HuH-7.5 (cell line): ENCODE data around the gene CDKN1A.
"Not testable (repeated sequence)": the region's sequence is repeated elsewhere in the genome, so short reads cannot be mapped to it uniquely, and the experiment has no call there.

Experiments
- DNase-seq: peaks from one replicate; pipeline ENCODE4 v3.0.0; 2011; ENCODE audit warnings: low spot score

The CDKN1A gene

GRCh38 chr6:36720251-36721141 lies 42.0 kb downstream of the CDKN1A start:
- DNase-seq: no peak

GRCh38 chr6:36721369-36722140 lies 43.0 kb downstream of the CDKN1A start:
- DNase-seq: no peak

GRCh38 chr6:36722365-36722764 lies 43.9 kb downstream of the CDKN1A start:
- DNase-seq: no peak

GRCh38 chr6:36722879-36723278 lies 44.4 kb downstream of the CDKN1A start:
- DNase-seq: no peak

- DNase-seq: not testable (repeated sequence)
Measured at GRCh38 chr6:36723992-36724391, 45.5 kb downstream of the CDKN1A start.

GRCh38 chr6:36724514-36725390 lies 46.2 kb downstream of the CDKN1A start:
- peak; percentile 83 for DNase-seq

GRCh38 chr6:36725581-36725980 lies 47.1 kb downstream of the CDKN1A start:
- no peak for DNase-seq

- DNase-seq: no peak
Measured at GRCh38 chr6:36727505-36728021, 49.0 kb downstream of the CDKN1A start.

GRCh38 chr6:36728289-36729160 lies 50.0 kb downstream of the CDKN1A start:
- DNase-seq: no peak

- no peak for DNase-seq
Measured at GRCh38 chr6:36729161-36729524, 50.6 kb downstream of the CDKN1A start.

GRCh38 chr6:36730424-36731380 lies 52.2 kb downstream of the CDKN1A start:
- DNase-seq: no peak

- no peak for DNase-seq
Measured at GRCh38 chr6:36731622-36732310, 53.3 kb downstream of the CDKN1A start.

- no peak for DNase-seq
Measured at GRCh38 chr6:36733300-36733699, 54.8 kb downstream of the CDKN1A start.

- DNase-seq: no peak
Measured at GRCh38 chr6:36734486-36735060, 56.1 kb downstream of the CDKN1A start.

- DNase-seq: no peak
Measured at GRCh38 chr6:36735110-36736071, 56.9 kb downstream of the CDKN1A start.
